CD4-positive, alpha-beta T cell (primary cell): ENCODE results near the gene GNG7. TPM values are rescaled to one million over a fixed set of nuclear protein-coding genes. Genes with fewer than 3 reads are reported as not detected.
"Not testable (repeated sequence)": the region's sequence is repeated elsewhere in the genome, so short reads cannot be mapped to it uniquely, and the experiment has no call there.

Experiments
- ATAC-seq: fragments of 200-7000 bp; cut with Tn5 transposase; one replicate; pipeline ENCODE4 v1.10.0; 2022; ENCODE audit warnings: mild to moderate bottlenecking; ENCODE audit not compliant: poor library complexity
- CTCF ChIA-PET: fragments of 350-600 bp; sonication (Branson Sonifier 250); formaldehyde crosslinking; loops from one replicate; lab custom pipeline; 2021; ENCODE audit warnings: antibody characterized with exemption, inconsistent platforms; lab: Charles Lee
- POLR2A ChIA-PET: fragments of 350-600 bp; sonication (Branson Sonifier 250); formaldehyde crosslinking; loops from one replicate; lab custom pipeline; 2021; ENCODE audit warnings: antibody characterized with exemption, inconsistent platforms; lab: Charles Lee
- DNase-seq, 14 experiments: peaks; one replicate each; pipeline ENCODE4 v3.0.0-alpha.2; 2013 to 2020; ENCODE audit warnings: mixed read lengths in 2 of 14
- H3K27ac ChIP-seq, 2 donors: one replicate each; pipeline versions ENCODE4 v1.5.1 to v1.7.0; 2013; ENCODE audit warnings: low read length in 2 of 2, low read depth in 1 of 2, mild to moderate bottlenecking in 1 of 2
- H3K27me3 ChIP-seq, 2 experiments: 1 replicate in 1 of 2; 2 replicates in 1 of 2; pipeline versions ENCODE4 v1.6.1 to v1.7.0; 2013; ENCODE audit warnings: low read length in 2 of 2, control low read depth in 1 of 2, mild to moderate bottlenecking in 1 of 2, moderate library complexity in 1 of 2; ENCODE audit not compliant: insufficient read depth in 2 of 2, control insufficient read depth in 1 of 2
- H3K36me3 ChIP-seq: one replicate; pipeline ENCODE4 v1.6.1; 2013; ENCODE audit warnings: low read length, control low read depth; ENCODE audit not compliant: insufficient read depth
- H3K4me1 ChIP-seq: one replicate; pipeline ENCODE4 v1.6.1; 2013; ENCODE audit warnings: low read length, control low read depth; ENCODE audit not compliant: insufficient read depth
- H3K4me3 ChIP-seq: one replicate; pipeline ENCODE4 v1.5.1; 2013; ENCODE audit warnings: mild to moderate bottlenecking, low read length, moderate library complexity
- H3K9me3 ChIP-seq, 2 experiments: 1 replicate in 1 of 2; 2 replicates in 1 of 2; pipeline versions ENCODE4 v1.6.1 to v1.7.0; 2013; ENCODE audit warnings: low read length in 2 of 2, mild to moderate bottlenecking in 2 of 2, control low read depth in 1 of 2, moderate library complexity in 1 of 2; ENCODE audit not compliant: control insufficient read depth in 1 of 2, insufficient read depth in 1 of 2
- H3K27ac Mint-ChIP-seq: one replicate; pipeline ENCODE4 v1.8.0; 2020; ENCODE audit warnings: mixed read lengths
- H3K27me3 Mint-ChIP-seq: one replicate; pipeline ENCODE4 v1.8.0; 2021; ENCODE audit warnings: mixed read lengths
- H3K36me3 Mint-ChIP-seq: one replicate; pipeline ENCODE4 v1.8.0; 2021; ENCODE audit warnings: low read depth, mixed read lengths
- H3K4me1 Mint-ChIP-seq: one replicate; pipeline ENCODE4 v1.8.0; 2021; ENCODE audit warnings: low read depth, mixed read lengths
- H3K4me3 Mint-ChIP-seq: one replicate; pipeline ENCODE4 v1.8.0; 2020; ENCODE audit warnings: mild to moderate bottlenecking, mixed read lengths
- H3K9me3 Mint-ChIP-seq: one replicate; pipeline ENCODE4 v1.8.0; 2020; ENCODE audit warnings: mixed read lengths
- intact Hi-C, 2 experiments: fragments of 100-400 bp; cut with DNase I in 1 of 2; cut with micrococcal nuclease in 1 of 2; formaldehyde crosslinking; loops; one replicate each; pipeline versions ENCODE4 v1.15.1 to v1.9.0; 2023 to 2025; cut with DNase I, micrococcal nuclease
- total RNA-seq, 174 experiments: library from RNA in 2 of 174; stranded (reverse) in 2 of 174; gene quantifications; one replicate each; pipeline ENCODE4 v1.2.3 and lab custom pipeline; 2021 to 2026
- TF ChIP-seq, protein P1 (sequence below): fragments of 200-600 bp; IDR thresholded peaks from one replicate; pipeline ENCODE4 v1.8.0; 2022; ENCODE audit warnings: antibody characterized with exemption, mild to moderate bottlenecking

GNG7 gene
- total RNA-seq, 2 experiments from 2014 or later, result 5.2 to 5.7 TPM

GRCh38 chr19:2646866-2647535 is 55.5 kb downstream of the GNG7 start:
- ChIA-PET CTCF (interaction anchor here (1.7 to 3.3 kb wide), 2 partner anchors 103 to 226 kb away, joined by 6 to 58 read pairs; no protein-coding TSS in a partner anchor), POLR2A (interaction anchor here (1.6 kb wide), 1 partner anchor 303 kb away, joined by 4 read pairs; no protein-coding TSS in a partner anchor)
- no peaks in the 10 kb centered on the region for H3K36me3 ChIP-seq
- H3K4me1 ChIP-seq, result no peaks in the 10 kb centered on the region
- DNase-seq (no peak), ATAC-seq (no peak)
- Mint-ChIP-seq H3K4me1 (no peaks in the 10 kb centered on the region), H3K27ac (no peak overlapping the region), H3K4me3 (no peak overlapping the region), H3K27me3 (no peaks in the 10 kb centered on the region), H3K36me3 (no peaks in the 10 kb centered on the region), H3K9me3 (no peaks in the 10 kb centered on the region)
- H3K9me3 ChIP-seq, result no peaks in the 10 kb centered on the region
- no peak overlapping the region for H3K4me3 ChIP-seq
- TF ChIP-seq, protein P1, sequence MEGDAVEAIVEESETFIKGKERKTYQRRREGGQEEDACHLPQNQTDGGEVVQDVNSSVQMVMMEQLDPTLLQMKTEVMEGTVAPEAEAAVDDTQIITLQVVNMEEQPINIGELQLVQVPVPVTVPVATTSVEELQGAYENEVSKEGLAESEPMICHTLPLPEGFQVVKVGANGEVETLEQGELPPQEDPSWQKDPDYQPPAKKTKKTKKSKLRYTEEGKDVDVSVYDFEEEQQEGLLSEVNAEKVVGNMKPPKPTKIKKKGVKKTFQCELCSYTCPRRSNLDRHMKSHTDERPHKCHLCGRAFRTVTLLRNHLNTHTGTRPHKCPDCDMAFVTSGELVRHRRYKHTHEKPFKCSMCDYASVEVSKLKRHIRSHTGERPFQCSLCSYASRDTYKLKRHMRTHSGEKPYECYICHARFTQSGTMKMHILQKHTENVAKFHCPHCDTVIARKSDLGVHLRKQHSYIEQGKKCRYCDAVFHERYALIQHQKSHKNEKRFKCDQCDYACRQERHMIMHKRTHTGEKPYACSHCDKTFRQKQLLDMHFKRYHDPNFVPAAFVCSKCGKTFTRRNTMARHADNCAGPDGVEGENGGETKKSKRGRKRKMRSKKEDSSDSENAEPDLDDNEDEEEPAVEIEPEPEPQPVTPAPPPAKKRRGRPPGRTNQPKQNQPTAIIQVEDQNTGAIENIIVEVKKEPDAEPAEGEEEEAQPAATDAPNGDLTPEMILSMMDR, result no peak
- H3K27me3 ChIP-seq, result no peaks in the 10 kb centered on the region
- intact Hi-C loops, result no loop called here
- H3K27ac ChIP-seq, result no peak overlapping the region

DNA sequence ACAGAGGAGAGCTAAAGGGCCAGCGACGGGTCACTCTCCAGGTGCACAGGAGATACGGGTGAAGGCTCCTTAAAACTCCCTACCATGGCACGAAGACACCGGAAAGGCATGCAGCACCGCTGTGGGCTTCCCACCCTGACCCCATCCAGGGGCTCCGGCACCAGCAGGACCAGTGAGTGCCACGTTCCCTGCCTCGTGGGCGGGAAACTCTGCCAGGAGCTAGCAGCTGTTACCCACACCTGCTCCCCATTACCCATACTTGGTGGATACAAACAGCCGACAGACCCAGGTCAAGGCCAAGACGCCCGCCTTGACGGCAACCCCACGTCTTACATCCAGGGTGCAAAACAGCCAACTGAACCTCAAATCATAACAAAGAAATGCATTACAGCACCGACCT is 56.7 kb downstream of the GNG7 start:
- H3K9me3 ChIP-seq, result no peaks in the 10 kb centered on the region
- no peaks in the 10 kb centered on the region for H3K36me3 ChIP-seq
- Mint-ChIP-seq H3K27ac (no peak overlapping the region), H3K27me3 (no peaks in the 10 kb centered on the region), H3K36me3 (no peaks in the 10 kb centered on the region), H3K4me1 (no peaks in the 10 kb centered on the region), H3K9me3 (no peaks in the 10 kb centered on the region), H3K4me3 (no peak overlapping the region)
- TF ChIP-seq, protein P1, result no peak
- intact Hi-C loops, result no loop called here
- DNase-seq, result no peak
- POLR2A ChIA-PET, result no interaction called here
- no peak overlapping the region for H3K4me3 ChIP-seq
- no peak overlapping the region for H3K27ac ChIP-seq
- no peaks in the 10 kb centered on the region for H3K4me1 ChIP-seq
- ATAC-seq, result no peak
- CTCF ChIA-PET, result no interaction called here
- no peaks in the 10 kb centered on the region for H3K27me3 ChIP-seq

DNA sequence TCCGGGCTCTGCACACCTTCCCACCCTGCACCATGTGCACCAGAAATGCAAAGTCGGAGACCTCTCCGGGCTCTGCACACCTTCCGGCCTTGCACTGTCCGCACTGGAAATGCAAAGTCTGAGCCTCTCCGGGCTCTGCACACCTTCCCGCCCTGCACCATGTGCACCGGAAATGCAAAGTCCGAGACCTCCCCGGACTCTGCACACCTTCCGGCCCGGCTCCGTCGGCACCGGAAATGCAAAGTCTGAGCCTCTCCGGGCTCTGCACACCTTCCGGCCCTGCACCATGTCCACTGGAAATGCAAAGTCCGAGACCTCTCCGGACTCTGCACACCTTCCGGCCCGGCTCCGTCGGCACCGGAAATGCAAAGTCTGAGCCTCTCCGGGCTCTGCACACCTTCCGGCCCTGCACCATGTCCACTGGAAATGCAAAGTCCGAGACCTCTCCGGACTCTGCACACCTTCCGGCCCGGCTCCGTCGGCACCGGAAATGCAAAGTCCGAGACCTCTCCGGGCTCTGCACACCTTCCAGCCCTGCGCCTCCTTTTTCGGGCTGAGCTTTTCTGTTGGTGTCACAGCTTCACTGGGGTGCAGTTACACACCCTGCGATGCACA is 59.3 kb downstream of the GNG7 start:
- POLR2A ChIA-PET, H3K9me3 ChIP-seq, H3K4me3 Mint-ChIP-seq, H3K4me3 ChIP-seq, intact Hi-C loops, H3K4me1 Mint-ChIP-seq, H3K27me3 Mint-ChIP-seq, H3K36me3 ChIP-seq, H3K27me3 ChIP-seq, ATAC-seq, H3K9me3 Mint-ChIP-seq, H3K27ac ChIP-seq, DNase-seq, H3K36me3 Mint-ChIP-seq, H3K4me1 ChIP-seq, CTCF ChIA-PET, H3K27ac Mint-ChIP-seq: not testable (repeated sequence)
